Measurements from ENCODE around the gene PARVB. TPM values are rescaled to one million over a fixed set of nuclear protein-coding genes. Genes with fewer than 3 reads are reported as not detected.

Gene PARVB
- total RNA-seq, 4 donors from 2014 or later: 3.3 to 20.8 (median 11.7) TPM

- intact Hi-C loops (cut with DNase I): no loop called here
- DNase-seq: no peak
- H3K4me1 ChIP-seq: peaks cover 0 to 25% (median 10%) of the 10 kb centered on the region in 3 donors
- no peaks in the 10 kb centered on the region for H3K36me3 ChIP-seq
- WGBS, 2 donors: 23 to 48% methylated on average over 1 to 4 of the region's 5 CpGs
- H3K4me3 ChIP-seq: no peak overlapping the region
- H3K9me3 ChIP-seq: no peaks in the 10 kb centered on the region
- H3K27me3 ChIP-seq: peaks cover 0 to 61% (median 0%) of the 10 kb centered on the region in 4 donors
- no peak for TF ChIP-seq POLR2A (IDR thresholded peaks at IDR 0.05)
- no peak for TF ChIP-seq CTCF (IDR thresholded peaks at IDR 0.05)
- H3K27ac ChIP-seq: no peak overlapping the region
Measured at GRCh38 chr22:44195189-44195871, 171.2 kb downstream of the PARVB start.

GRCh38 chr22:44196241-44196640 lies 172.1 kb downstream of the PARVB start:
- H3K9me3 ChIP-seq: no peaks in the 10 kb centered on the region
- H3K4me3 ChIP-seq: no peak overlapping the region
- H3K4me1 ChIP-seq: peaks cover 0 to 18% (median 10%) of the 10 kb centered on the region in 3 donors
- no peaks in the 10 kb centered on the region for H3K36me3 ChIP-seq
- no peak overlapping the region for H3K27ac ChIP-seq
- no peak for TF ChIP-seq CTCF (IDR thresholded peaks at IDR 0.05)
- TF ChIP-seq POLR2A (IDR thresholded peaks at IDR 0.05): no peak
- peaks cover 0 to 62% (median 0%) of the 10 kb centered on the region in 4 donors for H3K27me3 ChIP-seq
- intact Hi-C loops (cut with DNase I): no loop called here
- DNase-seq: no peak
- WGBS, 2 donors: 41 to 55% methylated on average over 3 of the region's 9 CpGs

- Histone ChIP-seq H3K36me3 (no peaks in the 10 kb centered on the region), H3K4me1 (peaks cover 0 to 18% (median 10%) of the 10 kb centered on the region in 3 donors), H3K27me3 (peaks cover 0 to 67% (median 0%) of the 10 kb centered on the region in 4 donors), H3K4me3 (no peak overlapping the region), H3K27ac (no peak overlapping the region), H3K9me3 (no peaks in the 10 kb centered on the region)
- TF ChIP-seq POLR2A (IDR thresholded peaks at IDR 0.05): no peak
- intact Hi-C loops (cut with DNase I): no loop called here
- no peak for DNase-seq
- 71 to 87% methylated on average over 3 to 6 of the region's 10 CpGs for WGBS, 2 donors
Measured at GRCh38 chr22:44196731-44197131, 172.6 kb downstream of the PARVB start.

GRCh38 chr22:44197271-44197670 lies 173.2 kb downstream of the PARVB start:
- Histone ChIP-seq H3K36me3 (no peaks in the 10 kb centered on the region), H3K4me1 (peaks cover 0 to 22% (median 10%) of the 10 kb centered on the region in 3 donors), H3K27me3 (peaks cover 0 to 71% (median 0%) of the 10 kb centered on the region in 4 donors), H3K27ac (no peak overlapping the region), H3K9me3 (no peaks in the 10 kb centered on the region), H3K4me3 (no peak overlapping the region)
- intact Hi-C loops (cut with DNase I): no loop called here
- WGBS, 2 donors: 85 to 93% methylated on average over 2 of the region's 2 CpGs
- TF ChIP-seq CTCF (IDR thresholded peaks at IDR 0.05): no peak
- no peak for TF ChIP-seq POLR2A (IDR thresholded peaks at IDR 0.05)
- DNase-seq: no peak

- Histone ChIP-seq H3K27ac (no peak overlapping the region), H3K4me1 (peaks cover 0 to 4% (median 0%) of the 10 kb centered on the region in 3 donors), H3K4me3 (no peak overlapping the region), H3K9me3 (no peaks in the 10 kb centered on the region), H3K36me3 (no peaks in the 10 kb centered on the region), H3K27me3 (peaks cover 0 to 68% (median 0%) of the 10 kb centered on the region in 4 donors)
- WGBS, 2 donors: 73 to 79% methylated on average over 2 of the region's 2 CpGs
- DNase-seq: no peak
- TF ChIP-seq CTCF (IDR thresholded peaks at IDR 0.05) (no peak), POLR2A (IDR thresholded peaks at IDR 0.05) (no peak)
- intact Hi-C loops (cut with DNase I): no loop called here
Measured at GRCh38 chr22:44199164-44199563, 175.1 kb downstream of the PARVB start.

Data from esophagus squamous epithelium (tissue), 5 donors.